PC-9 (cell line): ENCODE results near the gene IRGC. TPM values are rescaled to one million over a fixed set of nuclear protein-coding genes. Genes with fewer than 3 reads are reported as not detected.

Experiments used
- BruUV-seq: library from RNA; stranded (reverse); fragments of 400-500 nt; replicated peaks from 2 replicates; lab custom pipeline; 2021; lab: Mats Ljungman, UMichigan
- CTCF ChIA-PET: fragments of 300-600 bp; sonication (Branson Sonifier 250); formaldehyde crosslinking; loops from one replicate; lab custom pipeline; 2022; ENCODE audit warnings: antibody characterized with exemption; lab: Charles Lee
- POLR2A ChIA-PET: fragments of 300-600 bp; sonication (Branson Sonifier 250); formaldehyde crosslinking; loops from one replicate; lab custom pipeline; 2022; ENCODE audit warnings: antibody characterized with exemption; ENCODE audit not compliant: unreplicated experiment; lab: Charles Lee
- DNase-seq, 2 experiments: peaks; one replicate each; pipeline versions ENCODE4 v3.0.0 to v3.0.0-alpha.2; 2015 to 2022; ENCODE audit warnings: mixed read lengths in 1 of 2
- H2AFZ ChIP-seq: fragments of 200-600 bp; sonication (generic); 2 replicates; pipeline ENCODE4 v1.8.1; 2017; ENCODE audit warnings: antibody characterized with exemption
- H3F3A ChIP-seq: fragments of 200-600 bp; sonication (generic); 2 replicates; pipeline ENCODE4 v1.8.1; 2017; ENCODE audit warnings: antibody characterized with exemption, mild to moderate bottlenecking, low read depth; ENCODE audit not compliant: insufficient read depth
- H3K27ac ChIP-seq: fragments of 200-600 bp; sonication (generic); 2 replicates; pipeline ENCODE4 v1.6.1; 2016; ENCODE audit warnings: mixed run types
- H3K27me3 ChIP-seq: fragments of 200-600 bp; sonication (generic); 2 replicates; pipeline ENCODE4 v1.6.1; 2016; ENCODE audit warnings: low read depth, mixed run types; ENCODE audit not compliant: insufficient read depth
- H3K36me3 ChIP-seq: fragments of 200-600 bp; sonication (generic); 2 replicates; pipeline ENCODE4 v1.6.1; 2016; ENCODE audit warnings: low read depth, mixed run types
- H3K4me1 ChIP-seq: fragments of 200-600 bp; sonication (generic); replicated peaks from 2 replicates; pipeline ENCODE4 v1.6.1; 2016; ENCODE audit warnings: mixed run types; ENCODE audit not compliant: insufficient read depth
- H3K4me2 ChIP-seq: fragments of 200-600 bp; sonication (generic); 2 replicates; pipeline ENCODE4 v1.6.1; 2017; ENCODE audit warnings: mixed run types
- H3K4me3 ChIP-seq: fragments of 200-600 bp; sonication (generic); 2 replicates; pipeline ENCODE4 v1.6.1; 2016; ENCODE audit warnings: mixed run types
- H3K79me2 ChIP-seq: fragments of 200-600 bp; sonication (generic); 2 replicates; pipeline ENCODE4 v1.6.1; 2017; ENCODE audit warnings: low read depth, mixed run types
- H3K9me2 ChIP-seq: fragments of 200-600 bp; sonication (generic); 2 replicates; pipeline ENCODE4 v1.8.1; 2017; ENCODE audit warnings: mild to moderate bottlenecking; ENCODE audit not compliant: insufficient read depth
- H3K9me3 ChIP-seq: fragments of 200-600 bp; sonication (generic); 2 replicates; pipeline ENCODE4 v1.8.1; 2016; ENCODE audit warnings: low read depth; ENCODE audit not compliant: insufficient read depth
- H4K20me1 ChIP-seq: fragments of 200-600 bp; sonication (generic); 2 replicates; pipeline ENCODE4 v1.8.1; 2017; ENCODE audit not compliant: insufficient read depth
- CTCF ChIP-seq: fragments of 200-600 bp; sonication (generic); conservative IDR thresholded peaks from 2 replicates; pipeline ENCODE4 v1.6.1; 2017; ENCODE audit warnings: mixed run types, antibody characterized with exemption, mild to moderate bottlenecking, moderate library complexity
- EZH2 ChIP-seq: fragments of 200-600 bp; sonication (generic); IDR thresholded peaks from 2 replicates; pipeline ENCODE4 v1.8.0; 2017; ENCODE audit warnings: antibody characterized with exemption, low read depth
- intact Hi-C: fragments of 100-400 bp; cut with micrococcal nuclease; formaldehyde crosslinking; loops from one replicate; pipeline ENCODE4 v1.10.0; 2022; ENCODE audit not compliant: unreplicated experiment
- total RNA-seq: library from RNA; stranded (reverse); gene quantifications from 2 replicates; pipeline ENCODE4 v1.2.3, GENCODE V29; 2021

Gene IRGC
- total RNA-seq, 1 experiment from 2014 or later: not detected

- no peaks in the 10 kb centered on the region for H3K9me3 ChIP-seq
- H3K79me2 ChIP-seq: peaks cover 42% of the 10 kb centered on the region
- peaks cover 21% of the 10 kb centered on the region; the same call in 1 of the 2 replicates for H3F3A ChIP-seq
- CTCF ChIA-PET: no interaction called here
- no peak overlapping the region for H3K4me3 ChIP-seq
- intact Hi-C loops: no loop called here
- DNase-seq: no peak
- H3K4me1 ChIP-seq: peaks cover 23% of the 10 kb centered on the region
- H3K9me2 ChIP-seq: no peaks in the 10 kb centered on the region
- H2AFZ ChIP-seq: no peak overlapping the region
- peaks cover 15% of the 10 kb centered on the region for H4K20me1 ChIP-seq
- no TSS peak for BruUV-seq
- H3K27me3 ChIP-seq: no peaks in the 10 kb centered on the region
- POLR2A ChIA-PET: no interaction called here
- H3K36me3 ChIP-seq: peaks cover 58% of the 10 kb centered on the region
- TF ChIP-seq EZH2: no peak
- no peak for TF ChIP-seq CTCF
- H3K27ac ChIP-seq: no peak overlapping the region
- no peak overlapping the region for H3K4me2 ChIP-seq
Observed at GRCh38 chr19:43748685-43749084, 32.8 kb downstream of the IRGC start.

GRCh38 chr19:43749152-43749551, 33.3 kb downstream of the IRGC start:
- Histone ChIP-seq H3K4me3 (no peak overlapping the region), H3K27ac (no peak overlapping the region), H3K4me1 (peaks cover 24% of the 10 kb centered on the region), H3K79me2 (peaks cover 46% of the 10 kb centered on the region), H4K20me1 (peaks cover 15% of the 10 kb centered on the region), H3K4me2 (no peak overlapping the region), H3K27me3 (no peaks in the 10 kb centered on the region), H3K36me3 (peaks cover 54% of the 10 kb centered on the region), H2AFZ (no peak overlapping the region), H3K9me3 (no peaks in the 10 kb centered on the region), H3K9me2 (no peaks in the 10 kb centered on the region), H3F3A (peaks cover 26% of the 10 kb centered on the region; the same call in 1 of the 2 replicates)
- POLR2A ChIA-PET: interaction anchor here (0.5 kb wide), 1 partner anchor 18 kb away, joined by 3 read pairs; no protein-coding TSS in a partner anchor
- intact Hi-C loops: no loop called here
- DNase-seq: no peak
- CTCF ChIA-PET: no interaction called here
- TF ChIP-seq CTCF: no peak
- no peak for TF ChIP-seq EZH2
- BruUV-seq: no TSS peak

- Histone ChIP-seq H3K4me2 (no peak overlapping the region), H4K20me1 (peaks cover 15% of the 10 kb centered on the region), H3F3A (peaks cover 28% of the 10 kb centered on the region; the same call in 1 of the 2 replicates), H3K9me3 (no peaks in the 10 kb centered on the region), H2AFZ (no peak overlapping the region), H3K36me3 (peaks cover 49% of the 10 kb centered on the region), H3K4me1 (peaks cover 24% of the 10 kb centered on the region), H3K27ac (no peak overlapping the region), H3K27me3 (no peaks in the 10 kb centered on the region), H3K9me2 (no peaks in the 10 kb centered on the region), H3K79me2 (peaks cover 48% of the 10 kb centered on the region), H3K4me3 (no peak overlapping the region)
- intact Hi-C loops: no loop called here
- no TSS peak for BruUV-seq
- DNase-seq: no peak
- POLR2A ChIA-PET: no interaction called here
- TF ChIP-seq CTCF (no peak), EZH2 (no peak)
- CTCF ChIA-PET: no interaction called here
Observed at GRCh38 chr19:43749898-43750297, 34.0 kb downstream of the IRGC start.
